ENCODE measurements around the gene HDAC11.

Gene HDAC11

GRCh38 chr3:13517253-13517977 lies 37.3 kb downstream of the HDAC11 start:
- no peak for TF ChIP-seq TAF1 (IDR thresholded peaks at IDR 0.05; ENCODE audit: low read depth)
- no peak for TF ChIP-seq CREB1 (IDR thresholded peaks at IDR 0.05; ENCODE audit: low read depth)
- no peak for TF ChIP-seq RAD21 (IDR thresholded peaks at IDR 0.05; ENCODE audit: low read depth)
- TF ChIP-seq EP300 (IDR thresholded peaks at IDR 0.05; ENCODE audit: borderline replicate concordance) = no peak
- no peak for TF ChIP-seq TEAD4 (IDR thresholded peaks at IDR 0.05)
- TF ChIP-seq MAX (IDR thresholded peaks at IDR 0.05) = no peak
- no peak for TF ChIP-seq ZBTB7A (IDR thresholded peaks at IDR 0.05; ENCODE audit: low read depth)
- no peak for TF ChIP-seq YY1 (IDR thresholded peaks at IDR 0.05; ENCODE audit: low read depth)
- TF ChIP-seq FOXM1 (IDR thresholded peaks at IDR 0.05; ENCODE audit: borderline replicate concordance, low read depth) = no peak
- TF ChIP-seq EGR1 (IDR thresholded peaks at IDR 0.05) = no peak
- TF ChIP-seq CEBPB (IDR thresholded peaks at IDR 0.05) = no peak
- no peak for TF ChIP-seq USF1 (IDR thresholded peaks at IDR 0.05)
- no peak for TF ChIP-seq NFIC (IDR thresholded peaks at IDR 0.05)
- TF ChIP-seq TCF12 (IDR thresholded peaks at IDR 0.05; ENCODE audit: low read depth) = no peak
- TF ChIP-seq REST (IDR thresholded peaks at IDR 0.05; ENCODE audit: low read depth) = no peak

- TF ChIP-seq TEAD4 (IDR thresholded peaks at IDR 0.05) (no peak), FOXM1 (IDR thresholded peaks at IDR 0.05; ENCODE audit: borderline replicate concordance, low read depth) (no peak), TAF1 (IDR thresholded peaks at IDR 0.05; ENCODE audit: low read depth) (no peak), CREB1 (IDR thresholded peaks at IDR 0.05; ENCODE audit: low read depth) (no peak), ZBTB7A (IDR thresholded peaks at IDR 0.05; ENCODE audit: low read depth) (no peak), CEBPB (IDR thresholded peaks at IDR 0.05) (no peak), USF1 (IDR thresholded peaks at IDR 0.05) (no peak), REST (IDR thresholded peaks at IDR 0.05; ENCODE audit: low read depth) (no peak), MAX (IDR thresholded peaks at IDR 0.05) (peak; percentile 54), EP300 (IDR thresholded peaks at IDR 0.05; ENCODE audit: borderline replicate concordance) (no peak), YY1 (IDR thresholded peaks at IDR 0.05; ENCODE audit: low read depth) (no peak), EGR1 (IDR thresholded peaks at IDR 0.05) (no peak), NFIC (IDR thresholded peaks at IDR 0.05) (peak; percentile 75), TCF12 (IDR thresholded peaks at IDR 0.05; ENCODE audit: low read depth) (no peak), RAD21 (IDR thresholded peaks at IDR 0.05; ENCODE audit: low read depth) (peak; percentile 3; the same call in 1 of the 2 replicates)
These were observed 38.4 kb downstream of the HDAC11 start for GRCh38 chr3:13518516-13518953.

GRCh38 chr3:13519006-13519791 lies 39.1 kb downstream of the HDAC11 start:
- TF ChIP-seq MAX (IDR thresholded peaks at IDR 0.05) = no peak
- no peak for TF ChIP-seq NFIC (IDR thresholded peaks at IDR 0.05)
- no peak for TF ChIP-seq CREB1 (IDR thresholded peaks at IDR 0.05; ENCODE audit: low read depth)
- TF ChIP-seq RAD21 (IDR thresholded peaks at IDR 0.05; ENCODE audit: low read depth) = no peak
- no peak for TF ChIP-seq USF1 (IDR thresholded peaks at IDR 0.05)
- TF ChIP-seq EGR1 (IDR thresholded peaks at IDR 0.05) = no peak
- TF ChIP-seq EP300 (IDR thresholded peaks at IDR 0.05; ENCODE audit: borderline replicate concordance) = no peak
- TF ChIP-seq YY1 (IDR thresholded peaks at IDR 0.05; ENCODE audit: low read depth) = no peak
- TF ChIP-seq ZBTB7A (IDR thresholded peaks at IDR 0.05; ENCODE audit: low read depth) = no peak

- no peak for TF ChIP-seq TAF1 (IDR thresholded peaks at IDR 0.05; ENCODE audit: low read depth)
- TF ChIP-seq YY1 (IDR thresholded peaks at IDR 0.05; ENCODE audit: low read depth) = no peak
- TF ChIP-seq NFIC (IDR thresholded peaks at IDR 0.05) = no peak
- TF ChIP-seq FOXM1 (IDR thresholded peaks at IDR 0.05; ENCODE audit: borderline replicate concordance, low read depth) = no peak
- no peak for TF ChIP-seq ZBTB7A (IDR thresholded peaks at IDR 0.05; ENCODE audit: low read depth)
- TF ChIP-seq REST (IDR thresholded peaks at IDR 0.05; ENCODE audit: low read depth) = no peak
- no peak for TF ChIP-seq CEBPB (IDR thresholded peaks at IDR 0.05)
- no peak for TF ChIP-seq TEAD4 (IDR thresholded peaks at IDR 0.05)
- TF ChIP-seq EP300 (IDR thresholded peaks at IDR 0.05; ENCODE audit: borderline replicate concordance) = no peak
- TF ChIP-seq EGR1 (IDR thresholded peaks at IDR 0.05) = no peak
- no peak for TF ChIP-seq MAX (IDR thresholded peaks at IDR 0.05)
- no peak for TF ChIP-seq RAD21 (IDR thresholded peaks at IDR 0.05; ENCODE audit: low read depth)
- no peak for TF ChIP-seq TCF12 (IDR thresholded peaks at IDR 0.05; ENCODE audit: low read depth)
- no peak for TF ChIP-seq USF1 (IDR thresholded peaks at IDR 0.05)
- TF ChIP-seq CREB1 (IDR thresholded peaks at IDR 0.05; ENCODE audit: low read depth) = no peak
These were observed 40.3 kb downstream of the HDAC11 start for GRCh38 chr3:13520326-13520880.
